Spleen (tissue), 7 donors: ENCODE results near the gene TANGO6.

ENCODE experiments used
- POLR2A ChIP-seq, 3 donors: fragments of 450-650 bp; IDR thresholded peaks; one replicate each; pipeline ENCODE4 v1.5.1; 2017; ENCODE audit warnings: antibody characterized with exemption in 3 of 3, mild to moderate bottlenecking in 1 of 3
- POLR2AphosphoS5 ChIP-seq, 3 donors: sonication (generic); formaldehyde crosslinking; IDR thresholded peaks; one replicate each; pipeline ENCODE4 v1.5.1; 2017; ENCODE audit warnings: antibody characterized with exemption in 3 of 3
- TF ChIP-seq, protein P1 (sequence below), 11 experiments: fragments of 200-600 bp in 7 of 11; fragments of 450-650 bp in 4 of 11; sonication (generic) in 4 of 11; IDR thresholded peaks in 8 of 11; conservative IDR thresholded peaks in 3 of 11; 1 replicate in 7 of 11; 2 replicates in 4 of 11; pipeline versions ENCODE4 v1.4.0 to v1.8.0; 2016 to 2021; ENCODE audit warnings: antibody characterized with exemption in 11 of 11, inconsistent platforms in 4 of 11, mild to moderate bottlenecking in 1 of 11
- donor health status: DM: no; HTN: no; CAD: no; lungs with moderate emphysema.
- donor health status: DM: no; HTN: no; CAD: no.
- donor health status: DM: no; HTN: no; CAD: no.

DNA sequence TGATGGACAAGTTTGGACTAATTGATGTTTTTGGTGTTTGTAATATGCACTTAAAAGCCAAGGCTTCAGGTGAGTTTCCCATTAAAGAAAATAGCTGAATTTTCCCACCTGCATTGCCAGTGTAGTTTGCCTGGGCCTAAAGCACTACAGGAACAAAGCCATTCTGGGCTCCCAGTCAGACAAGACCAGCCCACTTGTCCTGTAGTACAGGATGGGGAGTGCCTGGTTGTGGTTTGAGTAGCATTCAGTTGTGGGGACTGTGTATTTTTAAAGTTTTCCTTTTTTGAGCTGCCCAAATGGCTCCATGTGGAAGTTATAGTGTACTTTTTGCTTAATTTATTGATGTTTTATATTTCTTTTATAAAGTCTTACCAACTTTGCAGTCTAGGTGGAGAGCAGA is 91.7 kb downstream of the TANGO6 start:
- TF ChIP-seq, protein P1, sequence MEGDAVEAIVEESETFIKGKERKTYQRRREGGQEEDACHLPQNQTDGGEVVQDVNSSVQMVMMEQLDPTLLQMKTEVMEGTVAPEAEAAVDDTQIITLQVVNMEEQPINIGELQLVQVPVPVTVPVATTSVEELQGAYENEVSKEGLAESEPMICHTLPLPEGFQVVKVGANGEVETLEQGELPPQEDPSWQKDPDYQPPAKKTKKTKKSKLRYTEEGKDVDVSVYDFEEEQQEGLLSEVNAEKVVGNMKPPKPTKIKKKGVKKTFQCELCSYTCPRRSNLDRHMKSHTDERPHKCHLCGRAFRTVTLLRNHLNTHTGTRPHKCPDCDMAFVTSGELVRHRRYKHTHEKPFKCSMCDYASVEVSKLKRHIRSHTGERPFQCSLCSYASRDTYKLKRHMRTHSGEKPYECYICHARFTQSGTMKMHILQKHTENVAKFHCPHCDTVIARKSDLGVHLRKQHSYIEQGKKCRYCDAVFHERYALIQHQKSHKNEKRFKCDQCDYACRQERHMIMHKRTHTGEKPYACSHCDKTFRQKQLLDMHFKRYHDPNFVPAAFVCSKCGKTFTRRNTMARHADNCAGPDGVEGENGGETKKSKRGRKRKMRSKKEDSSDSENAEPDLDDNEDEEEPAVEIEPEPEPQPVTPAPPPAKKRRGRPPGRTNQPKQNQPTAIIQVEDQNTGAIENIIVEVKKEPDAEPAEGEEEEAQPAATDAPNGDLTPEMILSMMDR (IDR thresholded peaks at IDR 0.05 in 8 of 11, conservative IDR thresholded peaks at IDR 0.05 in 3 of 11): no peak
- TF ChIP-seq POLR2A (IDR thresholded peaks at IDR 0.05): no peak
- no peak for TF ChIP-seq POLR2AphosphoS5 (IDR thresholded peaks at IDR 0.05)
